Caki2 (cell line): ENCODE results near the gene SDHAF1. TPM values are rescaled to one million over a fixed set of nuclear protein-coding genes. Genes with fewer than 3 reads are reported as not detected.
A peak's percentile ranks its signal among the peaks of the same experiment; 100 is the strongest.

Experiments
- DNase-seq: peaks from one replicate; pipeline ENCODE4 v3.0.0-alpha.2; 2015; ENCODE audit warnings: low read depth
- in situ Hi-C: cut with HindIII; loops from 2 replicates; pipeline ENCODE4 v1.10.0; 2016; ENCODE audit warnings: low sequenced_read_pairs, low pct_unique_long_range_greater_than_20kb, mixed read lengths
- total RNA-seq: library from RNA; depleted of rRNA; stranded (reverse); fragments of >200 nt; shearing (Covaris generic); gene quantifications from 2 replicates; pipeline ENCODE4 v1.2.3, GENCODE V29; 2014; ENCODE audit warnings: low replicate concordance; rRNA removed

SDHAF1 gene
- total RNA-seq, 1 experiment from 2014 or later = 64.8 TPM

DNA sequence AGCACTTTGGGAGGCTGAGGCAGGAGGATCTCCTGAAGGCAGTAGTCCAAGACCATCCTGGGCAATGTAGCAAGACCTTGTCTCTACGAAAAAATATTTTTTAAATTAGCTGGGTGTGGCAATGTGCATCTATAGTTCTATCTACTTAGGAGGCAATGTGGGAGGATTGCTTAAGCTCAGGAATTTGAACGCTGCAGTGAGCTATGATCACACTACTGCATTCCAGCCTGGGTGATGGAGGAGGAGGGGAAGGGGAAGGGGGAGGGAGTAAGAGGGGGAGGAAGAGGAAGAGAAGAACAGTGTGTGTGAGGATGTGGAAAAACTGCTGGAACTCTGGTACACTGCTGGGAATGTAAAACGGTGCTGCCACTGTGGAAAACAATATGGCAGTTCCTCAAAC lies 46.8 kb downstream of the SDHAF1 start:
- in situ Hi-C loops = no loop called here
- peak; percentile 66 for DNase-seq

GRCh38 chr19:36043952-36044351 lies 49.0 kb downstream of the SDHAF1 start:
- in situ Hi-C loops = no loop called here

More at GRCh38 chr19:36043952-36044351, 49.0 kb downstream of the SDHAF1 start:
- no peak for DNase-seq

Other genes starting within 250 kb of the SDHAF1 start
- gene U2AF1L4, start 249.8 kb upstream of the SDHAF1 start, total RNA-seq = 7.1 and 14.1 TPM in 2 replicates
- 151 and 186 TPM in 2 replicates for gene PSENEN, start 249.5 kb upstream of the SDHAF1 start, total RNA-seq
- 7.4 and 15.5 TPM in 2 replicates for gene LIN37, start 246.6 kb upstream of the SDHAF1 start, total RNA-seq
- gene HSPB6, start 238.2 kb upstream of the SDHAF1 start, total RNA-seq = not detected in 2 replicates
- 8.0 and 9.8 TPM in 2 replicates for gene PROSER3, start 237.0 kb upstream of the SDHAF1 start, total RNA-seq
- gene ARHGAP33, start 219.6 kb upstream of the SDHAF1 start, total RNA-seq = 2.2 and 3.5 TPM in 2 replicates
- gene PRODH2, start 182.3 kb upstream of the SDHAF1 start, total RNA-seq = 0.17 TPM in 1 of 2 replicates, not detected in the other
- gene NPHS1, start 142.7 kb upstream of the SDHAF1 start, total RNA-seq = 0.41 and 0.88 TPM in 2 replicates
- gene KIRREL2, start 138.3 kb upstream of the SDHAF1 start, total RNA-seq = not detected in 2 replicates
- gene APLP1, start 126.6 kb upstream of the SDHAF1 start, total RNA-seq = 53.9 and 58.7 TPM in 2 replicates
- gene NFKBID, start 94.6 kb upstream of the SDHAF1 start, total RNA-seq = 4.8 and 5.8 TPM in 2 replicates
- gene HCST, start 92.7 kb upstream of the SDHAF1 start, total RNA-seq = 0.88 TPM in 1 of 2 replicates, not detected in the other
- not detected in 2 replicates for gene TYROBP, start 86.9 kb upstream of the SDHAF1 start, total RNA-seq
- 4.4 and 9.7 TPM in 2 replicates for gene LRFN3, start 58.8 kb upstream of the SDHAF1 start, total RNA-seq
- gene SYNE4, start 13.6 kb downstream of the SDHAF1 start, total RNA-seq = 1.4 TPM in 1 of 2 replicates, not detected in the other
- gene ALKBH6, start 19.0 kb downstream of the SDHAF1 start, total RNA-seq = 41.7 and 47.3 TPM in 2 replicates
- 1.1 and 2.3 TPM in 2 replicates for gene CLIP3, start 37.7 kb downstream of the SDHAF1 start, total RNA-seq
- 3.6 and 11.7 TPM in 2 replicates for gene THAP8, start 59.1 kb downstream of the SDHAF1 start, total RNA-seq
- 8.5 and 10.3 TPM in 2 replicates for gene WDR62, start 59.7 kb downstream of the SDHAF1 start, total RNA-seq
- gene OVOL3, start 116.0 kb downstream of the SDHAF1 start, total RNA-seq = not detected in 2 replicates
- 110 and 136 TPM in 2 replicates for gene POLR2I, start 119.7 kb downstream of the SDHAF1 start, total RNA-seq
- gene TBCB, start 120.3 kb downstream of the SDHAF1 start, total RNA-seq = 369 and 423 TPM in 2 replicates
- gene CAPNS1, start 144.9 kb downstream of the SDHAF1 start, total RNA-seq = 218 and 288 TPM in 2 replicates
- gene COX7A1, start 157.3 kb downstream of the SDHAF1 start, total RNA-seq = not detected in 2 replicates
- 1.6 and 2.0 TPM in 2 replicates for gene ZNF565, start 219.5 kb downstream of the SDHAF1 start, total RNA-seq
- gene ZNF146, start 219.9 kb downstream of the SDHAF1 start, total RNA-seq = 31.7 and 38.0 TPM in 2 replicates